Stimulated activated CD8-positive, alpha-beta memory T cell treated with anti-CD3 and anti-CD28 coated beads, Interleukin-7, amount 100 ng/mL, for 48 hours (primary cell): ENCODE results near the gene MAGI1.

Experiments used
- DNase-seq, 2 donors: peaks; one replicate each; pipeline ENCODE4 v3.0.0-alpha.2; 2020; ENCODE audit warnings: low read depth in 1 of 2; ENCODE audit errors: extremely low read depth in 1 of 2

The MAGI1 gene

GRCh38 chr3:65478551-65479500 lies 559.9 kb downstream of the MAGI1 start:
- DNase-seq, result no peak

GRCh38 chr3:65473736-65474135 lies 565.0 kb downstream of the MAGI1 start:
- no peak for DNase-seq

- DNase-seq, result no peak
Observed at GRCh38 chr3:65472501-65472900, 566.2 kb downstream of the MAGI1 start.

GRCh38 chr3:65466300-65466988 lies 572.3 kb downstream of the MAGI1 start:
- no peak for DNase-seq

GRCh38 chr3:65449841-65450428 lies 588.8 kb downstream of the MAGI1 start:
- no peak for DNase-seq

GRCh38 chr3:65448120-65448519 lies 590.6 kb downstream of the MAGI1 start:
- DNase-seq, result no peak

GRCh38 chr3:65445573-65446169 lies 593.0 kb downstream of the MAGI1 start:
- DNase-seq, result no peak

- DNase-seq, result no peak
Observed at GRCh38 chr3:65444447-65444815, 594.3 kb downstream of the MAGI1 start.

- no peak for DNase-seq
Observed at GRCh38 chr3:65443739-65444446, 594.8 kb downstream of the MAGI1 start.

- no peak for DNase-seq
Observed at GRCh38 chr3:65439641-65440284, 599.0 kb downstream of the MAGI1 start.

- no peak for DNase-seq
Observed at GRCh38 chr3:65438612-65439011, 600.1 kb downstream of the MAGI1 start.

- DNase-seq, result no peak
Observed at GRCh38 chr3:65438096-65438495, 600.6 kb downstream of the MAGI1 start.

- DNase-seq, result no peak
Observed at GRCh38 chr3:65436580-65436979, 602.1 kb downstream of the MAGI1 start.

GRCh38 chr3:65433480-65433879 lies 605.2 kb downstream of the MAGI1 start:
- DNase-seq, result no peak

GRCh38 chr3:65432388-65433003 lies 606.2 kb downstream of the MAGI1 start:
- DNase-seq, result no peak

GRCh38 chr3:65425880-65426279 lies 612.8 kb downstream of the MAGI1 start:
- DNase-seq, result no peak

- DNase-seq, result no peak
Observed at GRCh38 chr3:65422154-65422553, 616.6 kb downstream of the MAGI1 start.

- DNase-seq, result no peak
Observed at GRCh38 chr3:65419233-65419632, 619.5 kb downstream of the MAGI1 start.

GRCh38 chr3:65413891-65414290 lies 624.8 kb downstream of the MAGI1 start:
- no peak for DNase-seq

- DNase-seq, result no peak
Observed at GRCh38 chr3:65412588-65412987, 626.1 kb downstream of the MAGI1 start.
